Hepatocyte (in vitro differentiated cells): ENCODE results near the gene PKNOX2.

Experiments
- CTCF ChIP-seq: fragments of 200-600 bp; sonication (generic); IDR thresholded peaks from 2 replicates; pipeline ENCODE4 v1.5.1; 2016; ENCODE audit warnings: antibody characterized with exemption, mild to moderate bottlenecking; ENCODE audit not compliant: poor library complexity
- EZH2phosphoT487 ChIP-seq: fragments of 200-600 bp; sonication (generic); IDR thresholded peaks from one replicate; pipeline ENCODE4 v1.6.1; 2018; ENCODE audit warnings: antibody characterized with exemption, mild to moderate bottlenecking, low read depth, moderate library complexity; ENCODE audit not compliant: unreplicated experiment, severe bottlenecking

GRCh38 chr11:125270711-125271110, 106.2 kb downstream of the PKNOX2 start:
- TF ChIP-seq CTCF (no peak), EZH2phosphoT487 (no peak)
